Measurements from ENCODE around the gene PGLYRP1.

- TF ChIP-seq CTCF (CRISPR knock-in tag; IDR thresholded peaks at IDR 0.05) (no peak), POLR2AphosphoS2 (IDR thresholded peaks at IDR 0.05; ENCODE audit: low read depth, low read length) (no peak), CREB1 (IDR thresholded peaks at IDR 0.05) (no peak), CREB1 (CRISPR knock-in tag; IDR thresholded peaks at IDR 0.05) (no peak), ZNF232 (CRISPR knock-in tag; IDR thresholded peaks at IDR 0.05; ENCODE audit: borderline replicate concordance) (no peak), ZNF674 (CRISPR knock-in tag; IDR thresholded peaks at IDR 0.05; ENCODE audit: low read depth) (no peak), SATB2 (CRISPR knock-in tag; IDR thresholded peaks at IDR 0.05) (no peak), ZNF337 (CRISPR knock-in tag; IDR thresholded peaks at IDR 0.05; ENCODE audit: borderline replicate concordance, low read depth) (no peak)
These were observed 492 bp upstream of the PGLYRP1 start for GRCh38 chr19:46023311-46023779.

Data from HepG2 (cell line).